Measurements from ENCODE around the gene MYNN. TPM values are rescaled to one million over a fixed set of nuclear protein-coding genes. Genes with fewer than 3 reads are reported as not detected.

Gene MYNN
- total and polyA plus RNA-seq, 9 donors: 10.1 to 23.6 (median 19.1) TPM

DNA sequence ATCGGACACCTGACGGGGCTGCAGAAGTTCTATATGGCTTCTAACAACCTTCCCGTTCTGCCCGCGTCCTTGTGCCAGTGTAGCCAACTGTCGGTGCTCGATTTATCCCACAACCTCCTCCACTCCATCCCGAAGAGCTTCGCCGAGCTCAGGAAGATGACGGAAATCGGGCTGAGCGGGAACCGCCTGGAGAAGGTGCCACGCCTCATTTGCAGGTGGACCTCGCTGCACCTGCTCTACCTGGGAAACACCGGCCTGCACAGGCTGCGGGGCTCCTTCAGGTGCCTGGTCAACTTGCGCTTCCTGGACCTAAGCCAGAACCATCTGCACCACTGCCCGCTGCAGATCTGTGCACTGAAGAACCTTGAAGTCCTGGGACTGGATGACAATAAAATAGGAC lies 49.3 kb downstream of the MYNN start:
- DNase-seq: no peak
- intact Hi-C loops (cut with DNase I): no loop called here
- H3K27ac ChIP-seq: no peak overlapping the region
- TF ChIP-seq EP300 (IDR thresholded peaks at IDR 0.05) (no peak), POLR2A (IDR thresholded peaks at IDR 0.05) (no peak)
- TF ChIP-seq, protein P1, sequence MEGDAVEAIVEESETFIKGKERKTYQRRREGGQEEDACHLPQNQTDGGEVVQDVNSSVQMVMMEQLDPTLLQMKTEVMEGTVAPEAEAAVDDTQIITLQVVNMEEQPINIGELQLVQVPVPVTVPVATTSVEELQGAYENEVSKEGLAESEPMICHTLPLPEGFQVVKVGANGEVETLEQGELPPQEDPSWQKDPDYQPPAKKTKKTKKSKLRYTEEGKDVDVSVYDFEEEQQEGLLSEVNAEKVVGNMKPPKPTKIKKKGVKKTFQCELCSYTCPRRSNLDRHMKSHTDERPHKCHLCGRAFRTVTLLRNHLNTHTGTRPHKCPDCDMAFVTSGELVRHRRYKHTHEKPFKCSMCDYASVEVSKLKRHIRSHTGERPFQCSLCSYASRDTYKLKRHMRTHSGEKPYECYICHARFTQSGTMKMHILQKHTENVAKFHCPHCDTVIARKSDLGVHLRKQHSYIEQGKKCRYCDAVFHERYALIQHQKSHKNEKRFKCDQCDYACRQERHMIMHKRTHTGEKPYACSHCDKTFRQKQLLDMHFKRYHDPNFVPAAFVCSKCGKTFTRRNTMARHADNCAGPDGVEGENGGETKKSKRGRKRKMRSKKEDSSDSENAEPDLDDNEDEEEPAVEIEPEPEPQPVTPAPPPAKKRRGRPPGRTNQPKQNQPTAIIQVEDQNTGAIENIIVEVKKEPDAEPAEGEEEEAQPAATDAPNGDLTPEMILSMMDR (IDR thresholded peaks at IDR 0.05): no peak
- H3K36me3 ChIP-seq: no peaks in the 10 kb centered on the region
- 95 to 97% (median 96%) methylated on average over 20 of the region's 20 CpGs for WGBS, 3 donors
- no peaks in the 10 kb centered on the region for H3K9me3 ChIP-seq
- no peaks in the 10 kb centered on the region for H3K27me3 ChIP-seq
- no peak overlapping the region for H3K4me3 ChIP-seq
- no peaks in the 10 kb centered on the region for H3K4me1 ChIP-seq (ENCODE audit: insufficient read depth)

DNA sequence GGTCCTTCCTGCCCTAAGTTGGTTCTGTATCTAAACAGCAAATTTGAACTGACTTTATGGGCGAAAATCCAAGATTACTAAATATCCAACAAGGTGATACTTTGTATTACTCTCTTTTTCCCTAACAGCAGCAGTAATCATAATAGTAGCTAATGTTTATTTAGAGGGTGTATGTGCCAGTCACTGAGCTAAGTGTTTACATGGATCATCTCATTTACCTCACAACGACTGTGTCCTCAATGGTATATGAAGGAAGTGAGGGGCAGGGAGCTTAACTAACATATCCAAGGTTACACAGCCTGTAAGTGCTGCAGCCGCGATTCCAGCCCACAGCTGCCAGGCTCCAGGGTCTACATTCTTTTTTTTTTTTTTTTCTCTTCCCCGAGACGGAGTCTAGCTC lies 49.8 kb downstream of the MYNN start:
- H3K4me1 ChIP-seq (ENCODE audit: insufficient read depth): no peaks in the 10 kb centered on the region
- no peak overlapping the region for H3K4me3 ChIP-seq
- H3K36me3 ChIP-seq: no peaks in the 10 kb centered on the region
- TF ChIP-seq, protein P1 (IDR thresholded peaks at IDR 0.05): no peak
- TF ChIP-seq POLR2A (IDR thresholded peaks at IDR 0.05) (no peak), EP300 (IDR thresholded peaks at IDR 0.05) (no peak)
- no peaks in the 10 kb centered on the region for H3K9me3 ChIP-seq
- intact Hi-C loops (cut with DNase I): no loop called here
- H3K27ac ChIP-seq: no peak overlapping the region
- 71 to 77% (median 77%) methylated on average over 6 of the region's 6 CpGs for WGBS, 3 donors
- no peaks in the 10 kb centered on the region for H3K27me3 ChIP-seq
- DNase-seq: no peak

DNA sequence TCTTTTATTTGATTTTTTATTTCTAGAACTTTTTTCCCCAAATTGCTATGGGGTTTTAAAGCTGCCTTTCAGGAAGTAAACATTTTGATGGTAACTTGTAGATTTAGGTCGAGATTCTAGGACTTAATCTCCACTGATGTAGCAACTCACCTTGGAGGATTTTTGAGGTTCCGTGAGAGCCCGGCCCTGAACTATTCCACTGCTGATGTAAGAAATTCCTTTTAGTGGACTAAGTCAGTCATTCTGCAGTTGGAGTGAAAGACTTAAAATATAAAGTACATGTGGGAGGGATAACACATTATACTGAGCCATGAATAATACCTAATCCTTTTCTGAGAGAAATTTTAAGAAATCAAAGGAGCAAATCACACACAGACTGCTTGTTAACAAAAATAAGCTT lies 52.1 kb downstream of the MYNN start:
- no peaks in the 10 kb centered on the region for H3K4me1 ChIP-seq (ENCODE audit: insufficient read depth)
- TF ChIP-seq POLR2A (IDR thresholded peaks at IDR 0.05) (no peak), EP300 (IDR thresholded peaks at IDR 0.05) (no peak)
- TF ChIP-seq, protein P1 (IDR thresholded peaks at IDR 0.05): no peak
- no peaks in the 10 kb centered on the region for H3K27me3 ChIP-seq
- no peak overlapping the region for H3K4me3 ChIP-seq
- H3K36me3 ChIP-seq: no peaks in the 10 kb centered on the region
- no peak for DNase-seq
- intact Hi-C loops (cut with DNase I): no loop called here
- H3K27ac ChIP-seq: no peak overlapping the region
- no peaks in the 10 kb centered on the region for H3K9me3 ChIP-seq
- 85 to 87% (median 86%) methylated on average over 3 of the region's 3 CpGs for WGBS, 3 donors

DNA sequence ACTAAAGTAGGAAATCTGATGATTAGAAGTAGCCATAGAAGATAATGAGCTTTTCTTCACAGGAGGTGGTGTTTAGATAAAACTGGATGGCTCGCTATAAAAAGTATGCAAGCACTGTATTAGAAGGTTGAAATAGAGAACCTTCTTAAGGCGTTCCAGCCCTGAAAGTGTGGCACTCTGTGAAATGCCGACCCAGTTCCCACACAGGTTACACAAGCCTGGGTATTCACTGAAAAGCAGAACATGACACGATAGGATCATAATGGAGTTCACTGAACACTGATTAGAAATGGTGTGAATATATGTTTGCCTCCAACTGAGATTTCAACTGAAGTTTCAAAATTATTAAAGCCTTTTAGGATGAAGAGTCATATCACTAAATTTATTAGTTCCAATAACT lies 54.5 kb downstream of the MYNN start:
- Histone ChIP-seq H3K27ac (no peak overlapping the region), H3K4me1 (ENCODE audit: insufficient read depth) (no peaks in the 10 kb centered on the region), H3K36me3 (no peaks in the 10 kb centered on the region), H3K4me3 (no peak overlapping the region), H3K27me3 (no peaks in the 10 kb centered on the region), H3K9me3 (no peaks in the 10 kb centered on the region)
- DNase-seq: no peak
- WGBS, 3 donors: 77 to 88% (median 87%) methylated on average over 4 of the region's 4 CpGs
- intact Hi-C loops (cut with DNase I): no loop called here
- TF ChIP-seq EP300 (IDR thresholded peaks at IDR 0.05): no peak
- TF ChIP-seq, protein P1 (IDR thresholded peaks at IDR 0.05): no peak
- TF ChIP-seq POLR2A (IDR thresholded peaks at IDR 0.05): no peak

DNA sequence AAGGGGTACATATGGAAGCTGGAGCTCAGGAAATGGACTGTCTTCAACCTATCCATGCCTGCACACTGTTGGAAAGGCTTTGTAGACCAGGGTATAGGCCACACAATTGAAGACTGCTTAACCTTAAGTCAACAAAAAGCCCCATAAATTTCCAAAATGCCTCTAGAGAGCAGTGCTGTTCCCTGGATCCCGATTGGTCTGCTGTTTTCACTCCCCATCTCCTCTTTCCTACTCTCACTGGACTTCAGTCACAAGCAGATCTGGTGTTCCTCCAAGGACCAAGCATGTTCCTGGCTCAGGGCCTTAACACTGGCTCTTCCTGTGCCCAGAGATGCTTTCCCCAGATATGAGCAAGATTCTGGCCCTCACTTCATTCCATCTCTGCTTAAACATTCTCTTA lies 62.3 kb downstream of the MYNN start:
- 41 to 55% (median 51%) methylated on average over 1 of the region's 1 CpG for WGBS, 3 donors
- Histone ChIP-seq H3K27me3 (no peaks in the 10 kb centered on the region), H3K4me1 (ENCODE audit: insufficient read depth) (no peaks in the 10 kb centered on the region), H3K27ac (no peak overlapping the region), H3K36me3 (no peaks in the 10 kb centered on the region), H3K4me3 (no peak overlapping the region), H3K9me3 (no peaks in the 10 kb centered on the region)
- intact Hi-C loops (cut with DNase I): no loop called here
- TF ChIP-seq EP300 (IDR thresholded peaks at IDR 0.05) (no peak), POLR2A (IDR thresholded peaks at IDR 0.05) (no peak)
- TF ChIP-seq, protein P1 (IDR thresholded peaks at IDR 0.05): no peak
- DNase-seq: no peak
